ENCODE results near the gene KAT2A.

Gene KAT2A

GRCh38 chr17:42090964-42091790 lies 30.0 kb downstream of the KAT2A start:
- no peak for DNase-seq

GRCh38 chr17:42088736-42089135 lies 32.4 kb downstream of the KAT2A start:
- DNase-seq = no peak

DNA sequence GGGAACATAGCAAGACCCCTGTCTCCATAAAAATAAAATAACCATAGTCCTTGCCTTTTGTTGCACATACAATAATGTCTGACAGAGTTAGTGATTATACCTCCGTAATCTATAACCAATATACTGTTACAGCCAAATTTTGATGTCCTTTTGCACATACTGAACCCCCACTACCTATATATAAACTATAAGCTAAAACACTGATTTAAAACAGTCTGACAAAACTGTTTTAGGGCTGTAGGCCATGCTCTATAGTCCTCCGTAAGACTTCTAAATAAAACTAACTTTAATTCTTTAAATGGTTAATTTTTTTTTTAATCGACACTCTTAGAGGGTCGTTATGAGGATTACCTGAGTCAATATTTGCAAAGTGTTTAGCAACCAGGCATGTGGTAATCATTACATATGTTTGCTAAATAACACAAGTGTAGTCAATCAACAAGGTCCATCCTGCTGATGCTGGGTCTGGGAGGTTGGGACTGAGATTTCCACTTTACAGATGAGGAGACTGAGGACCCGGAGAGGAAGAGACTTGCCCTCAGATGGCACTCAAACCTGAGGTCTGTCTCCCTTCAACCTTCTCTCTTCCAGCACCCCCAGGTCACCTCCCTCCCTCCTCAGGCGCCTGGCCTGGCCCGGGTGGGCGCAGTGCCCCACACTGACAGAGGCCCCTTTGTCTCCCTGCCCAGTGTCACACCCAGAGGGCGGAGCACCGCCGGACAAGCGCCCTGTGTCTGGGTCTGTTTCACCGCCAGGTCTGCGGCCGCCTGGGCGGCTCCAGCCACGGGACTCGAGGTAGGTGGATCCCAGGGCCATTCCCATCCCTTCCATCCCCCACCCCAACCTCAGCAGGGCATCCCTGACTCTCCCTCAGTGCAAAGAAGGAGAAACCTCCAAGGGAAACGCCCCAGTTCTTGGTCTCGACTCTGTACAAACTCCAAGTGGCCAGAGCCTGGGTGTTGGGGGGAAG lies 33.1 kb downstream of the KAT2A start:
- no peak for DNase-seq

- DNase-seq = no peak
Measured at GRCh38 chr17:42087042-42087701, 34.0 kb downstream of the KAT2A start.

DNA sequence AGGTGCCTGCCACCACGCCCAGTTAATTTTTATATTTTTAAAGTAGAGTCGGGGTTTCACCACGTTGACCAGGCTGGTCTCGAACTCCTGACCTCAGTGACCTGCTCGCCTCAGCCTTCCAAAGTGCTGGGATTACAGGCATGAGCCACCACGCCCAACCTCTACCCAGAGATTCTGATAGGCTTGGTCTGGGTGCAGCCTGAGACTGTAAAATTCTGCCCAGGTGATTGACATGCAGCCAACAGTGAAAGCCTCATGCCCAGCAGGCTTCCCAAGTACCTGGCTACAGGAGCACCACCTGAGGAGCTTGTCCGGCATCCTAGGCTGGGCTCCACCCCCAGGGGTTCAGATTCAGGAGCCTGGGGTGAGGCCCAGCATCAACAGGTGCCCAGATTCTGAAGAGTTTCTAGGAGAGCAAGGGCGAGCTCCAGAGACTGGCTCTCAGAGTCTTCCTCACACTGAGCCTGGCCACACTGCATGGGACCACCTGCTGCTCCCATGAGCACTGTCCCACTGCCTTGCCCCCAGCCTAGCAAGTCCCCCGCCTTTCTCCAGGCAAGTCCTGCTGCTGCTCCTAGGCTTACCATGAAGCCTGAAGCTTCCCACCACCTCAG lies 39.5 kb downstream of the KAT2A start:
- DNase-seq = no peak

- DNase-seq = no peak
Measured at GRCh38 chr17:42079541-42079940, 41.6 kb downstream of the KAT2A start.

DNA sequence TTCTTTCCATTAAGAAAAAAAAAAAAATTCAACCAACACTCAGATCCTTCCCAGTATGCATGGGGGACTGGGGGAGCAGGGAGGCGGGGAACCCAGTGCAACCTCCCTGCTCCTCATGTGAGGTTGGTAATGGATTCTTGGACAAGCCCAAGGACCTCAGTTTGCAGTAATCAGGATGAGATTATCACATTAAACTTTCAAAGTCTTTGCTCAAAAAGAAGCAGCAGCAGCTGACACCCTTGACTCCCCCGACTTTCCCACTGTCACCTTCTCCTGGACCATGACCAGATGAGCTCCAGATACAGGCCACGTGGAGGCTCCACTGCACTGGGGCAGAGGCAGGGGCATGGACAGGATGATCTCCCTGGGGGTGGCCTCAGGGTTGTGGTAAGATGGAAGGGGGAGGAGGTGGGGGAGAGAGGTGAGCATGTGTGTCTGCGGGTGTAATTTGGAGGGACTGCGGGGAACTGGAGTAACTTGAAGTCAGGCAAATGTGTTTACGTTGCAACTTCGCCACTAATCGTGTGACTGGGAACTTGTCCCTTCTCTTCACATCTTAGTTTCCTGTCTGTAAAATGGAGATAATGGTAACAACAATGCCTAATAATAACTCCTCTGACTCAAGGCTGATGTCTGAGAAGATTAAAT lies 42.6 kb downstream of the KAT2A start:
- no peak for DNase-seq

- no peak for DNase-seq
Measured at GRCh38 chr17:42077755-42078154, 43.4 kb downstream of the KAT2A start.

GRCh38 chr17:42076797-42077559 lies 44.2 kb downstream of the KAT2A start:
- no peak for DNase-seq

DNA sequence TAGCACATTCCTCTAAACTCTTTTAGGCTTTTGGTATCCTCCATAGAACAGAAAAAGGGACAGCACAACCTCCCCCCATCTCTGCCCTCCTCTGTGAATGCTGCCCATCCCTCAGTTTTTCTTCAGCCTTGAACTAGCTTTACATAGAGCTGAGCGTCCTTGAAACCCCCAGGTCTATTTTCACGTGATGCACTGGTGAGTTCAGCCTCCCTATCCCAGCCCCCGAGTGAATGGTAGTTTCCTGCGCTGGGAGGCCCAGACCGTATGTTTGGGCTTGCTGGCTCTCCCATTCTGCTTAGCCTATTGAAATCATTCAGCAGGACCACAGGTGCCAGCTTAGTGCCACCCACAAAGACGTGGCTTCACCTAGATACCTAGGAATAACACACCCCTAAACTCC lies 45.4 kb downstream of the KAT2A start:
- no peak for DNase-seq

- no peak for DNase-seq
Measured at GRCh38 chr17:42072323-42073187, 48.6 kb downstream of the KAT2A start.

GRCh38 chr17:42071810-42072209 lies 49.4 kb downstream of the KAT2A start:
- no peak for DNase-seq

DNA sequence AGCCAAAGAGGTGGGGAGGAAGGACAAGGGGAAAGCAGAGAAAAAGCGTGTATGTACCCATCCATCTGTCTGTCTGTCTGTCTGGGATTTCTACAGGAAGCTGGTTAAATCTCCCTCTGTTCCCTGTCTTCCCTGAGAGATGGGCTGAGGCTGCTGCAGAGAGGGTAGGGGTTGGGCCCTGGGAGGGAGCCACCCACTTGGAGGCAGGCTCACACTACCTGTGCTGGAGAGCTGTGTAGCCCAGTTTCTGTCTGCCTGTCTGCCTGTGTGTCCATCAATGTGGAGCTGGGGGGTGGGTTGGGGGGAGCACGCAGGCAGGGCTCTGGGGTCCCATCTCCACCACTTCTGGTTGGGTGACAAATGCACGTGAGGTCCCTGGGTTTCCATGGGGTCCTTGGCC lies 52.2 kb downstream of the KAT2A start:
- DNase-seq = no peak

DNA sequence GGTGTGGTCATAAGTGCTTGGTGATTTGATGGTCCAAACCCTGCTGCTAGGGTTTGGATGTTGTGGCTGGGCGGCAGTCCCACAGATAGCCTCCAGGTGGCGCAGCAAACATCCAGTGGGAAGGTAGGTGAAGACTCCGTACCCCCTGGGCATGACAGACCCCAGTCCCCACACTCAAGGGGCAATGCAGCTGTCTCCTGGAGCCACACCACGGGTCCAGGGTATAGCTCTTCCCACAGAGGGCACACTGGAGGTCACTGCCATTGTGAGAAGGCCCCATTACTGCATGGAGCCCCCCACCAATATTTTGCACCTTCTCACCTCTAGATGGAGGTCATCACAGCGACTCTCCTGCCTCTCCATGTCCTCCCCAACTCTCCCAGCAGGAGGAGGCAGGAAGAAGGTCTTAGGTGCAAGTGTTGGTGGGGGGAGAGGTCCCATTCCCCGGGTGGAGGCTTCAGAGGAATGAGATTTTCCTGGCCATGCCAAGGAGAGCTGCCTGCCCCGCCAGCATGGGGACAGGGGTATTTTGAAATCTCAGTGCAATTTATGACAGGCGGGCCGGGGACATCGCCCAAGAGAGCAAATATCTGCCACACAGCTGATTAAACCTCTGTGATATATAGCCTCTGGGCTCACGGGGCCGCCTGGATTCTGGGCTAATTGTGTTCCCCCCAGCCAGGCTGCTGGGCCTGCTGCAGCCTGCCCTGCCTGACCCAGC lies 53.6 kb downstream of the KAT2A start:
- DNase-seq = peak; percentile 45

- DNase-seq = no peak
Measured at GRCh38 chr17:42065201-42065600, 56.0 kb downstream of the KAT2A start.
